ENCODE measurements around the gene CENPV.
"Not testable (repeated sequence)": the region's sequence is repeated elsewhere in the genome, so short reads cannot be mapped to it uniquely, and the experiment has no call there.

GRCh38 chr17:16296072-16296471, 57.2 kb downstream of the CENPV start:
- TF ChIP-seq EZH2 (IDR thresholded peaks at IDR 0.05); POLR2AphosphoS5 (IDR thresholded peaks at IDR 0.05; ENCODE audit: borderline replicate concordance, low read depth, low read length); FOXP2 (optimal IDR thresholded peaks at IDR 0.05; ENCODE audit: control extremely low read depth, extremely low read length, insufficient read depth): not testable (repeated sequence)
